GM12892 (cell line): ENCODE data around the gene RGS7.

Experiments used
- POLR2A ChIP-seq: IDR thresholded peaks from 2 replicates; pipeline ENCODE4 v1.6.1; 2011; ENCODE audit warnings: low read depth, low read length, control low read depth
- POLR2AphosphoS5 ChIP-seq: IDR thresholded peaks from 2 replicates; pipeline ENCODE4 v1.6.1; 2011; ENCODE audit warnings: low read depth, low read length, control low read depth

DNA sequence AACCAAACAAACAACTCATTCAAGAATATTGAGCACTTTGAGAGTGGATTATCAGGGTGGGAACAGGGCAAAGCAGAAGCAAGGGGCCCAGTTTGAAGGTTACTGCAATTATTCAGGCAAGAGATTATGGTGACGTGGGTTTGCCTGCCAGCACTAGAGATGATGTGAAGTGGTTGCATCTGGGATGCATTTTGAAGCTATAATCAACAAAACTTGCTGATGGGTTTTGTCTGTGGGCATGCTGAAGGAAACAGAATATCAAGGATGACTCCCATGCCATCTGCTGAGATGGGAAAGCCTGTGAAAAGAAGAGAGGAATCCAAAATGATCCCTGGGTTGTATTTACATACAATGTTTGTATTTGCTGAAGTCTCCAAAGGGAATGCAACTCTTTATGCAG, 520.7 kb downstream of the RGS7 start:
- TF ChIP-seq POLR2AphosphoS5 (no peak), POLR2A (no peak)
